ENCODE data around the gene FOXN1.

The FOXN1 gene

GRCh38 chr17:28537219-28537610, 31.1 kb downstream of the FOXN1 start:
- no peak for DNase-seq (ENCODE audit: extremely low spot score)
- TF ChIP-seq, protein P1, sequence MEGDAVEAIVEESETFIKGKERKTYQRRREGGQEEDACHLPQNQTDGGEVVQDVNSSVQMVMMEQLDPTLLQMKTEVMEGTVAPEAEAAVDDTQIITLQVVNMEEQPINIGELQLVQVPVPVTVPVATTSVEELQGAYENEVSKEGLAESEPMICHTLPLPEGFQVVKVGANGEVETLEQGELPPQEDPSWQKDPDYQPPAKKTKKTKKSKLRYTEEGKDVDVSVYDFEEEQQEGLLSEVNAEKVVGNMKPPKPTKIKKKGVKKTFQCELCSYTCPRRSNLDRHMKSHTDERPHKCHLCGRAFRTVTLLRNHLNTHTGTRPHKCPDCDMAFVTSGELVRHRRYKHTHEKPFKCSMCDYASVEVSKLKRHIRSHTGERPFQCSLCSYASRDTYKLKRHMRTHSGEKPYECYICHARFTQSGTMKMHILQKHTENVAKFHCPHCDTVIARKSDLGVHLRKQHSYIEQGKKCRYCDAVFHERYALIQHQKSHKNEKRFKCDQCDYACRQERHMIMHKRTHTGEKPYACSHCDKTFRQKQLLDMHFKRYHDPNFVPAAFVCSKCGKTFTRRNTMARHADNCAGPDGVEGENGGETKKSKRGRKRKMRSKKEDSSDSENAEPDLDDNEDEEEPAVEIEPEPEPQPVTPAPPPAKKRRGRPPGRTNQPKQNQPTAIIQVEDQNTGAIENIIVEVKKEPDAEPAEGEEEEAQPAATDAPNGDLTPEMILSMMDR (IDR thresholded peaks at IDR 0.05; ENCODE audit: control extremely low read depth, extremely low read depth, low read depth, missing control alignments) = no peak
- CTCF ChIA-PET = interaction anchor here (1.1 to 15.2 kb wide), 6 partner anchors 9 to 883 kb away, joined by 3 to 260 read pairs (median 5); partner anchors contain the start of gene FOXN1
- POLR2A ChIA-PET = no interaction called here

DNA sequence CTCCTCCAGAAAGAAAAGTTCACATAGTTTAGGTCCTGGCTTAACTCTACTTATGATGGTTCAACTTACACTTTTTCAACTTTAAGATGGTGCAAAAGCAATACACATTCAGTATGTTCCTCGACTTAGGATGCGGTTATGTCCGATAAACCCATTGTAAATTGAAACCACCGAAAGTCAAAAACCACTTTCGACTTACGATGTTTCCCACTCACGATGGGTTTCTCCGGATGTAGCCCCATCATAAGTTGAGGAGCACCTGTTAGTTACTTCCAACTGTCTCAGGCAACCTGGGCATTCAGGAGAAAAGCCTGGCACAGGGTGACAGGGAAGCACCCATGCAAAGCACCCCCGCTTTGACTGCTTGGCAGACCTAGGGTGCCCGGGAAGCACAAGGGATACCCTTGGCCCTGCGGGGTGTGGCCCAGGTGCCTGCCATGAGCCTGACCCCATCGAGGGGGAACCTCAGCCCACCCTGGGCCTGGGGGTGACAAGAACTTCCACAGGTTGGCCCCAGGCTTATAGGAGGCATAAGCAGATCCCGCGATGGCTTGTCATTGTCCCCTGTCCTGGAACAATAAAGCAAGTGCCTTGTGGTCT, 32.2 kb downstream of the FOXN1 start:
- DNase-seq (ENCODE audit: extremely low spot score) = no peak
- TF ChIP-seq, protein P1 (IDR thresholded peaks at IDR 0.05; ENCODE audit: control extremely low read depth, extremely low read depth, low read depth, missing control alignments) = no peak
- ChIA-PET CTCF (interaction anchor here (1.1 to 15.2 kb wide), 5 partner anchors 10 to 884 kb away, joined by 3 to 260 read pairs (median 6); partner anchors contain the start of gene FOXN1), POLR2A (no interaction called here)

DNA sequence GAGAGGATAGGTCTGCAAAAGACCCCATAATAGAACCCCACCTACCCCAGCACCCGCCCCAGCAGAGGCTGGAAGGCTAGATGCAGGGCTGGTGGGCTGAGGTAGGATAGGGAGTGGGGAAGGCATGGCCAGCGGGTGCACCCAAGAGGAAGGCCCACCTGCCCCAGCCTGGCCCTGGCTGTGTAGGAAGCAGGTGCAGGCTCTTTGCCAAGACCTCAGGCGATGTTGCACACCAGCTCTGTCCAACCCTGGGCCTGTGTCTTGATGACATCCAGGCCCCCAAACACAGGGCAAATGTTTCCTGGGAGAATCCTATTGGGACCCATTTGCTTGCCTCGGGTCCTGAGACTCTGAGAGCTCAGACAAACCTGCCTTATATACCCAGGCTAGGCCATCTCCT, 34.1 kb downstream of the FOXN1 start:
- ChIA-PET CTCF (interaction anchor here (0.6 to 15.2 kb wide), 15 partner anchors 9 to 124 kb away, joined by 3 to 260 read pairs (median 7); partner anchors contain the start of gene ALDOC), POLR2A (no interaction called here)
- DNase-seq (ENCODE audit: extremely low spot score) = no peak
- TF ChIP-seq, protein P1 (IDR thresholded peaks at IDR 0.05; ENCODE audit: control extremely low read depth, extremely low read depth, low read depth, missing control alignments) = no peak

DNA sequence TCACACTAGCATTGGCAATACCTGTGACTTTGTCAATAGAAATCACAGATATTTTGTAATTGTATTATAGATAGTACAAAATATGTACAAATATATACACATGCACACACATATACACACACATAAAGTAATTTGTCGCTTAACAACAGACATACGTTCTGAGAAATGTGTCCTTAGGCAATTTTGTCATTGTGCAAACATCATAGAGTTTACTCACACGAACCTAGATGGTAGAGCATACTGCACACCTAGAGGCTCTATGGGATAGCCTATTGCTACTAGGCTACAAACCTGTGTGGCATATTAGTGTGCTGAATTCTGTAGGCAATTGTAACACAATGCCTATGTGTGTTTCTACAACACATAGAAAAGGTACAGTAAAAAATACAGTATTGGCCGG, 35.3 kb downstream of the FOXN1 start:
- TF ChIP-seq, protein P1 (IDR thresholded peaks at IDR 0.05; ENCODE audit: control extremely low read depth, extremely low read depth, low read depth, missing control alignments) = no peak
- ChIA-PET CTCF (interaction anchor here (0.8 to 15.2 kb wide), 10 partner anchors 8 to 61 kb away, joined by 3 to 260 read pairs (median 10); partner anchors contain the start of gene ALDOC), POLR2A (interaction anchor here (0.7 kb wide), 1 partner anchor 20 kb away, joined by 3 read pairs; no protein-coding TSS in a partner anchor)
- DNase-seq (ENCODE audit: extremely low spot score) = no peak

- no peak for DNase-seq (ENCODE audit: extremely low spot score)
- POLR2A ChIA-PET = no interaction called here
- CTCF ChIA-PET = interaction anchor here (1.2 to 15.2 kb wide), 2 partner anchors 9 to 47 kb away, joined by 3 to 260 read pairs; no protein-coding TSS in a partner anchor
- TF ChIP-seq, protein P1 (IDR thresholded peaks at IDR 0.05; ENCODE audit: control extremely low read depth, extremely low read depth, low read depth, missing control alignments) = no peak
Measured at GRCh38 chr17:28544402-28545140, 38.4 kb downstream of the FOXN1 start.

DNA sequence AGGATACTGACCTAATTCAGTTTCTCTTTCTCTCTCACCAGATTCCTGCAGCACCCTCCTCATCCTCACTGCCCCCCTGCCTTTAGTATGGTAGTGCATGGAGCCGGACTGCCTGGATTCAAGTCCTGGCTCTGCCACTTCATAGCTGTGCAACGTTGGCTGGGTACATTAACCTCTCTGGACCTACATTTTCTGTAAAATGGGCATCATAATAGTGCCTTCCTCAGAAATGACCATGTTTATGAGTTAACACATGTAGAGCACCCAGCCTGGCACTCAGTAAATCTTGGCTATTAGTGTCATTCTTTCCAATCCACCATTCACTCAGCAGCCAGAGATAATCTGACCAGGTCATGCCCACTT, 39.0 kb downstream of the FOXN1 start:
- ChIA-PET POLR2A (no interaction called here), CTCF (interaction anchor here (1.2 to 5.1 kb wide), 2 partner anchors 9 to 49 kb away, joined by 3 to 48 read pairs; no protein-coding TSS in a partner anchor)
- TF ChIP-seq, protein P1 (IDR thresholded peaks at IDR 0.05; ENCODE audit: control extremely low read depth, extremely low read depth, low read depth, missing control alignments) = no peak
- DNase-seq (ENCODE audit: extremely low spot score) = no peak
